Measurements from ENCODE around the gene CDH5. TPM values are rescaled to one million over a fixed set of nuclear protein-coding genes. Genes with fewer than 3 reads are reported as not detected.

The CDH5 gene
- total and polyA plus RNA-seq, 7 donors, result 15.1 to 48.4 (median 22.2) TPM

DNA sequence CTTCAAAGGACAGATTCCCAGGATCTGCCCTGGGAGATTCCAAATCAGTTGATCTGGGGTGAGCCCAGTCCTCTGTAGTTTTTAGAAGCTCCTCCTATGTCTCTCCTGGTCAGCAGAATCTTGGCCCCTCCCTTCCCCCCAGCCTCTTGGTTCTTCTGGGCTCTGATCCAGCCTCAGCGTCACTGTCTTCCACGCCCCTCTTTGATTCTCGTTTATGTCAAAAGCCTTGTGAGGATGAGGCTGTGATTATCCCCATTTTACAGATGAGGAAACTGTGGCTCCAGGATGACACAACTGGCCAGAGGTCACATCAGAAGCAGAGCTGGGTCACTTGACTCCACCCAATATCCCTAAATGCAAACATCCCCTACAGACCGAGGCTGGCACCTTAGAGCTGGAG, 840 bp upstream of the CDH5 start:
- DNase-seq (peak; percentile 39 to 71), ATAC-seq (peak in 1 of 4 donors; percentile 46)
- 46 to 58% (median 50%) methylated on average over 4 of the region's 4 CpGs for WGBS, 3 donors
- H3K9me3 ChIP-seq, result no peaks in the 10 kb centered on the region
- peaks cover 0 to 19% (median 4%) of the 10 kb centered on the region in 3 donors for H3K27me3 ChIP-seq (ENCODE audit: insufficient read depth in 3 of 3, low read length in 2 of 3)
- TF ChIP-seq, protein P1, sequence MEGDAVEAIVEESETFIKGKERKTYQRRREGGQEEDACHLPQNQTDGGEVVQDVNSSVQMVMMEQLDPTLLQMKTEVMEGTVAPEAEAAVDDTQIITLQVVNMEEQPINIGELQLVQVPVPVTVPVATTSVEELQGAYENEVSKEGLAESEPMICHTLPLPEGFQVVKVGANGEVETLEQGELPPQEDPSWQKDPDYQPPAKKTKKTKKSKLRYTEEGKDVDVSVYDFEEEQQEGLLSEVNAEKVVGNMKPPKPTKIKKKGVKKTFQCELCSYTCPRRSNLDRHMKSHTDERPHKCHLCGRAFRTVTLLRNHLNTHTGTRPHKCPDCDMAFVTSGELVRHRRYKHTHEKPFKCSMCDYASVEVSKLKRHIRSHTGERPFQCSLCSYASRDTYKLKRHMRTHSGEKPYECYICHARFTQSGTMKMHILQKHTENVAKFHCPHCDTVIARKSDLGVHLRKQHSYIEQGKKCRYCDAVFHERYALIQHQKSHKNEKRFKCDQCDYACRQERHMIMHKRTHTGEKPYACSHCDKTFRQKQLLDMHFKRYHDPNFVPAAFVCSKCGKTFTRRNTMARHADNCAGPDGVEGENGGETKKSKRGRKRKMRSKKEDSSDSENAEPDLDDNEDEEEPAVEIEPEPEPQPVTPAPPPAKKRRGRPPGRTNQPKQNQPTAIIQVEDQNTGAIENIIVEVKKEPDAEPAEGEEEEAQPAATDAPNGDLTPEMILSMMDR (IDR thresholded peaks at IDR 0.05), result no peak
- H3K4me3 ChIP-seq, result peak overlapping the region; percentile 64
- no peaks in the 10 kb centered on the region for H3K4me1 ChIP-seq
- intact Hi-C loops (cut with DNase I), result no loop called here
- H3K27ac ChIP-seq, result peak overlapping the region; percentile 74
- H3K36me3 ChIP-seq (ENCODE audit: insufficient read depth in 1 of 2, low read depth in 1 of 2), result no peaks in the 10 kb centered on the region

DNA sequence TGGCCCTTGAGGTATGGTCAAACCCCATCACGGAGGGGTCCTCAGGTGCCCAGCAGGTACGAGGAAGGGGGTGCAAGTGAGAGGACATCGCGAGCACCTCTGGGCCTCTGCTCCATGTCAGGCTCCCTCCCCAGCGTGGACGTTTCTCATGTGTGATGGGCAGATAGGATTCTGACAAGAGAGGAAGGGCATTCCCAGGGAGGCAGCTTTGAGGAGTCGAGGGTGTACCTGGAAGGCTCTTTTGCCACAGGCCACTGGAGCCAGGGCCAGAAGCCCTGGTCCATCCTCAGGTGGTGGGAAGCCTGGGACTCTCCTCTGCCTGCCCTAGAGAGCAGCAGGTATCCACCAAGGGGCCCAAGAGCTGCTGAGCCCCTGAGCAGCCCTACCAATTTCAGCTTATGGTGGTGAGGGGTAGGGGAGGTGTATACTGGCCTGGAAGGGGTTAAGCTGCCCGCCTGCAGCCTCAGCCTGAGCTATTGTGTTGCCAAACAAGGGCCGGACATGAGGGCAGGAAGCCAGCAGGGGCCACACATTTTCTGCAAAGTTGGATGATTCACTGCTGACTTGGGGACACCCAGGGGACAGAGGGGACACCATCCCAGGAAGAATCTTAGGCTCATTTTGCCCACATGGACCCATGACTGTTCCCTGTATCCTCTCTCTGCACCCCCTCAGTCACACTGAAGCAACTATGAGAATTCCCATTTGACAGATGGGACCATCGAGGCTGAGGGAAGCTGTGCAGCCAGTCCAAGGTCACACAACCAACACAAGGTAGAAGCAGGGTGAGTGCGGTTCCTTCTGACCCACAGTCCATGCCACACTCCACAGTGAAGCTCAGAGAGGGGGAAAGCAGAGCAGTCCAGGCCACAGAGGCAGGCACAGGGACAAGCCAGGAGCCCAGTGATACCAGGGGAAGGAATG, 1.7 kb downstream of the CDH5 start:
- ATAC-seq, result no peak
- H3K4me3 ChIP-seq, result peak overlapping the region; percentile 64
- intact Hi-C loops (cut with DNase I), result no loop called here

DNA sequence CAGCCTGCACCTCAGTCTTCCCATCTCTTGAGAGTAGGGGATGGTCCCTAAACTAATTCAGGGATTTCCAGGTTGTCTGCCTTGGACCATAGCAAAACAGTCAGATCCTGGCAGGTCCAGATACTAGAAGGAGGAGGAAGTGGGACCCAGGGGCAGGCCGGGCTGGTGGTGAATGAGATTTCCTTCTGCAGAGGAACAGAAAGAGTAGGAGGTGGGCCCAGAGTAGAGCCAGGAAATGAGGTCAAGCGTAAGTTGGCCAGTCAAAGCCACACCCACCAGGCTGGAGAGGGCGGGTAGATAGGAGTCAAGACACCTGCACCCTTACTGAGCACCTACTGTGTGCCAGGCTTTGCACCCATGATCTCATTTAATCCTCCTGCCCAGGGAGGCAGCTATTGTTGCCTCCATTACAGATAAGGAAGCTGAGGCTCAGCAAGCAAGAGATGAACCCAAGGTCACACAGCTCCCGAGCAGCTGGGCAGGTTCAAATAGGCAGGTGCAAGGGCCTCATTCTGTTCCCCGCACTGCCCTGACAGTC, 2.6 kb downstream of the CDH5 start:
- no peak for DNase-seq
- TF ChIP-seq, protein P1 (IDR thresholded peaks at IDR 0.05), result no peak
- H3K36me3 ChIP-seq (ENCODE audit: insufficient read depth in 1 of 2, low read depth in 1 of 2), result no peaks in the 10 kb centered on the region
- no peaks in the 10 kb centered on the region for H3K4me1 ChIP-seq
- intact Hi-C loops (cut with DNase I), result no loop called here
- H3K9me3 ChIP-seq, result no peaks in the 10 kb centered on the region
- peak in 1 of 4 donors; percentile 30 for ATAC-seq
- 76 to 79% (median 77%) methylated on average over 5 of the region's 5 CpGs for WGBS, 3 donors
- peaks cover 0 to 7% (median 0%) of the 10 kb centered on the region in 3 donors for H3K27me3 ChIP-seq (ENCODE audit: insufficient read depth in 3 of 3, low read length in 2 of 3)
- peak overlapping the region; percentile 74 for H3K27ac ChIP-seq
- peak overlapping the region; percentile 64 for H3K4me3 ChIP-seq

More for the DNA sequence above, 1.7 kb downstream of the CDH5 start:
- no peaks in the 10 kb centered on the region for H3K4me1 ChIP-seq
- H3K9me3 ChIP-seq, result no peaks in the 10 kb centered on the region
- whole genome bisulfite sequencing, 3 donors, result 56 to 63% (median 62%) methylated on average over 11 of the region's 11 CpGs
- H3K36me3 ChIP-seq (ENCODE audit: insufficient read depth in 1 of 2, low read depth in 1 of 2), result no peaks in the 10 kb centered on the region
- H3K27me3 ChIP-seq (ENCODE audit: insufficient read depth in 3 of 3, low read length in 2 of 3), result peaks cover 0 to 11% (median 0%) of the 10 kb centered on the region in 3 donors
- TF ChIP-seq, protein P1 (IDR thresholded peaks at IDR 0.05), result no peak
- DNase-seq, result peak; percentile 18 to 37
- H3K27ac ChIP-seq, result peak overlapping the region; percentile 74

DNA sequence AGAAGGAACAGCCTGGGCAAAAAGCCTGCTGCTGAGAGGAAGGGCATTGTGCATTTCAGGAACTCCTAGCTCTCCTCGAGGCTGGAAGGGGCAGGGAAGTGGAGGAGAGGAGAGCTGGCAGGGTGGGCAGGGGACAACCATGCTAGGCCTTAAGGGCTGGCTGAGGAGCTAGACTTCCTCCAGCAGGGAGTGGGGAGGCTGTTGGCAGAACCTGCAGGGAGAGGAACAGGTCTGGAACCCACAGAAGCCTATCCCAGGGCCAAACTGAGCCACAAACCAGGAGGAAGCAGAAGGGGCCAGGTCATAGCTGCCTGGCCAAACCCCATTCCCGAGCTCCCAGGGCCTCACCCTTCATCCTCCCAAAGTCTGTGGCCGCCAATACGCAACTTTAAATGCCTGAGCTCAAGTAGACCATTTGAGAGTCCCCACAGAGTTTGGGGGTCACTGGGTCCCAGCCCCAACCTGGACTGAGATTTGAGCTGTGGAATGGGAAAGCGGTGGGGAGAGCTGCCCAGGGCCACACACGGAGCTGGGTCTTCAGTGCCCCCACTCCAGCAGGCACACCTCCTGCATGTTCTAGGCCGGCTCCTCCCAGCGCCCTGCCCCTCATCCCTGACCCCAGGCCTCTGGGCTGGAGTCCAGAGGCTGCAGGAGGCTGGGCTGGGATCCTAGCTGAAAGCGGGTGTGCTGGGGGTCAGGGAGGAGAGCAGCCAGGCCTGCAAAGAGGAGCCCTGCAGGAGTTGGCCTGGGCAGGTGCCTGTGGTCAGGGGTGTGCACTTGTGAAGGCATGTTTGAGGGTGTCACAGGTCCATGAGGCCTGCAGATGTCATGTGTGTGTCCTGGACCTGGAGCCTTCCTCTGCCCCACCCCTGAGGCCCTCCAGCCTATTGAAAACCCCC, 4.5 kb downstream of the CDH5 start:
- peak overlapping the region; percentile 64 for H3K4me3 ChIP-seq
- WGBS, 3 donors, result 67 to 70% (median 69%) methylated on average over 8 to 9 of the region's 9 CpGs
- ATAC-seq, result no peak

More for the DNA sequence above, 4.5 kb downstream of the CDH5 start:
- intact Hi-C loops (cut with DNase I), result no loop called here
- Histone ChIP-seq H3K36me3 (ENCODE audit: insufficient read depth in 1 of 2, low read depth in 1 of 2) (no peaks in the 10 kb centered on the region), H3K27ac (no peak overlapping the region), H3K4me1 (no peaks in the 10 kb centered on the region), H3K9me3 (no peaks in the 10 kb centered on the region), H3K27me3 (ENCODE audit: insufficient read depth in 3 of 3, low read length in 2 of 3) (peaks cover 0 to 6% (median 0%) of the 10 kb centered on the region in 3 donors)
- DNase-seq, result no peak
- TF ChIP-seq, protein P1 (IDR thresholded peaks at IDR 0.05), result no peak
